TTC549 (cell line): ENCODE results near the gene KCNE5.
"Not testable (repeated sequence)": the region's sequence is repeated elsewhere in the genome, so short reads cannot be mapped to it uniquely, and the experiment has no call there.

ENCODE experiments used
- FAIRE-seq: peaks from 2 replicates; lab custom pipeline; 2012; peaks lifted over from hg19 to GRCh38; lab: Jason Lieb, UNC

KCNE5 gene

DNA sequence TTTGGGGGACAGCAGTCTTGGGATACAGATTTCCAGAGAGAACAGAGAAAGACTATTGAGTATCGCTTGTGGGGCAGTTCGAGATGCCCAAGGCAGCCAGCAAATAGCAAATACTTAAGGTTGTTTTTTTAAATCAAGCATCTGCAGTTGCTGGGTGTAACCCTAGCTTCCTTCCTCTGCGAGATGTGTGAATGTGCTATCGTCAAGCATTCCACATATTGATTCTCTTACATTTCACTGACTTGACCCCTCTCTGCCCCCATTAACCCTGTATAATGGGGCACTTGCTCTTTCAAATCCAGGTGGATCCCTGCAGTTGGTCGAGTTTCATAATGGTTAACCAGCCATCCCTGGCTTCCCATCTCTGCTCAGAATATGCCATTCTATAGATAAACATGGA, 23.5 kb downstream of the KCNE5 start:
- FAIRE-seq: no peak

DNA sequence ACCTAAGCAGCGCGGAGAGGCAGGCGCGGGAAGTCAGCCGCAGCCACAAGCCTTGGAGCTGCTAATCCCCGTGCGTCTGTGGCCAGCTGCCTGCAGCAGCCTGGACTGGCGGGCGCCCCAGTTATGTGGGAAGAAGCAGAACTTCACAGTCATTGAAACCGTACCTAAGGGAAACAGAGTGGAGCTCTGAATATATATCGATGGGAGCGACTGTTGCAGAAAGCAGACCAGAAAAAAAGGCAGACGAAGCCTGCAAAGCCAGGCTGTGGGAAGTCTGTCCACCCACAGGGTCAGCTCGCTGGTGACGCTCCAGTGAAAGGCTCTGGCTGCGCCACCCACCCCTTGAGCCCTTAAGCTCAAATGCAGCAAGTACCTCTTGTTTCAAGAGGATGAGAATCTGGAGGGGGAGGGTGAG, 24.7 kb downstream of the KCNE5 start:
- no peak for FAIRE-seq

DNA sequence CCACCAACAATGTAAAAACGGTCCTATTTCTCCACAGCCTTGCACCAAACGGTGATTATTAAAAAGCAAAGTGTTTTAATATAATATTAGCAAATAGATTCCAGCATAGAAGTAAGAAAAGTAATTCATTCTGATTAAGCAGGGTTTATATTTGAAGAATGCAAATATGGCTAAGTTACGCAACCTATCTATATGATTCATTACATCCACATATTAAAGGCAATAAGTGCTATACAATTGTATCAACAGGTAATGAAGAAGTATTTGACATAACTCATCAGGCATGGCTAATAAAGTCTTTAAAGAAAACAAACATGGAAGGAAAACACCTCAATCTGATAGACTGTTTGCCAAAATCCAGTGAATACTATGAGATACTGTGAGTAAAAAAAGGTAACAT, 29.0 kb downstream of the KCNE5 start:
- FAIRE-seq: no peak

DNA sequence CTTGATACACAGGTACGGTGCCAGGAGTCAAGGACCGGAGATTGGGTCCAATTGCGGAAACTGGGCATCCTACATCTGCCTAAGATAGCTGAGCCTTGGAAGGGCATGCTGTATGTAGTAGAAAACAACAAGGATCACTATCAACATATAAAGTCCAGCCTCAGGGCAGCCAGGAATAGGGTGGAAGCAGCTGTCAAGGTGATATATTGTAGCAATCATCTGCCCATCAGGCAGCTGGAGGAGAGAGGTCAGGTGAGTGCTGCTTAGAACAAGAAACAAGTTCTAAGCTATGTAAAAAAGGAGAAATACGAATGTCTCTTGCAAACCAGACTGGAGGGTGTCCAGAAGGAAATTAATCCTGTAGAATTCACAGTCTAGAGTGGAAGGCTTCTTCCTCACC, 34.8 kb downstream of the KCNE5 start:
- no peak for FAIRE-seq

- no peak for FAIRE-seq
Observed at GRCh38 chrX:109585488-109585887, 39.5 kb downstream of the KCNE5 start.

- no peak for FAIRE-seq
Observed at GRCh38 chrX:109578916-109579315, 46.1 kb downstream of the KCNE5 start.

DNA sequence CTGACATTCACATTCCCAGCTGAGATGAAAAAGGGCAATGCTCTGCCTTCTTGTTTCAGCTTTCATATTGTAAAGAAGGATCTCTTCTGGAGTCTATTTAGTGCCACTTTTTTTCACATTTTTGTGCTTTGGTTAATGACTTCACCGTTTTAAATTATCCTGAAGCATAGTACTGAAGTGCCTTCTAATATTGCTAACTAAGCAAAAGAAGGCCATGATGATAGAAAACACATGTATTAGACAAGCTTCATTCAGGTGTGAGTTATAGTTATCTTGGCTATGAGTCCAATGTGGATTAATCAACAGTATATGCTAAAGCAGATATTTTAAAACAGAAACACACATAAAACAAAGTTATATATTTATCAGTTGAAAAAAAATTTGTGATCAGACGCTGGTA, 47.9 kb downstream of the KCNE5 start:
- no peak for FAIRE-seq

- FAIRE-seq: not testable (repeated sequence)
Observed at GRCh38 chrX:109576083-109576482, 48.9 kb downstream of the KCNE5 start.
